GM21528 (cell line): ENCODE data around the gene EXOSC5.
"Not testable (repeated sequence)": the region's sequence is repeated elsewhere in the genome, so short reads cannot be mapped to it uniquely, and the experiment has no call there.

Source experiments
- ATAC-seq: cut with Tn5 transposase; IDR thresholded peaks from one replicate; pipeline ENCODE4 v1.9.1; 2021; ENCODE audit warnings: mild to moderate bottlenecking, moderate library complexity; ENCODE audit not compliant: unreplicated experiment, low FRiP score

Gene EXOSC5

GRCh38 chr19:41352279-41352608, 44.9 kb downstream of the EXOSC5 start:
- no peak for ATAC-seq

DNA sequence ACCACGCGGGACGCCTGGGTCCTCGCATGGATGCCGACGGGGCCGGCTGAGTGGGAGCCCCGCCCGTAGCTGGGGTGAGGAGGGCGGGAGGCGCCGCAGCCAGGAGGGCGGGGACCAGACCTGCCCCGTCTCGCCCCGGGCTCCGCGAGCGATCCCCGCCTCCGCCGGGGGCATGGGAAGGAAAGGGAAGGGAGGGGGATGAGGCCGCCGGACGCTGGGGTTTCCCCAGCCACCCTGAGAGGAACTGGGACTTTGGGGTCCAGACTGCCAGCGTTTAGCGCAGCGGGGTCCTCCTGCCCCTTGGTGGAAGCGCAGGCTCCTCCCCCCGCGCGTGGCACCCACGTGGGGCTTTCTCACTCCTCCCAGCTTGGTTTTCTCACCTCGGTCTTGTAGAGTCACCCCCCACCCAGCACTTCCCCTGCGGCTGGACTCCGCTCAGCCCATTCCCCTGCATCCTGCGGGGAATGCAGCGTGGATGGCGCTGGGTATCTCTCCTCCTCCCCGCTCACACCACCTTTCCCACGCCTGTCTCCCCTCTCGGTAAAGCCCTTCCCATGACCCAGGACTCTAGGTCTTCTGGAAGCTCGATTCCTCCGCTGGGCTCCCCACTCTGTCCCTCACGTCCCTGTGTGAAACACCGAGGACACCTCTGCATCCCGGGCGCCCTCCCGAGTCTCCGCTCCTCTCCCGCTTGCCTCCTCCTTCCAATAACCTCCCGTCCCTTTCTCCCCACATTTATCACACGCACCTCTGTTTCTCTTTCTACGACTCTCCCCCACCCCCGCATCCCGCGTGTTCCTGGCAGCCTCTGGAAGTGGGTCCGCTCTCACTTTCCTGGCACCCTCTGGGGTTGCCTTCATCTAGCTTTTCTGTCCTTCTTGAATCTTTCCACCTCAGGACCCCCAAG, 45.6 kb downstream of the EXOSC5 start:
- peak; percentile 41 for ATAC-seq

DNA sequence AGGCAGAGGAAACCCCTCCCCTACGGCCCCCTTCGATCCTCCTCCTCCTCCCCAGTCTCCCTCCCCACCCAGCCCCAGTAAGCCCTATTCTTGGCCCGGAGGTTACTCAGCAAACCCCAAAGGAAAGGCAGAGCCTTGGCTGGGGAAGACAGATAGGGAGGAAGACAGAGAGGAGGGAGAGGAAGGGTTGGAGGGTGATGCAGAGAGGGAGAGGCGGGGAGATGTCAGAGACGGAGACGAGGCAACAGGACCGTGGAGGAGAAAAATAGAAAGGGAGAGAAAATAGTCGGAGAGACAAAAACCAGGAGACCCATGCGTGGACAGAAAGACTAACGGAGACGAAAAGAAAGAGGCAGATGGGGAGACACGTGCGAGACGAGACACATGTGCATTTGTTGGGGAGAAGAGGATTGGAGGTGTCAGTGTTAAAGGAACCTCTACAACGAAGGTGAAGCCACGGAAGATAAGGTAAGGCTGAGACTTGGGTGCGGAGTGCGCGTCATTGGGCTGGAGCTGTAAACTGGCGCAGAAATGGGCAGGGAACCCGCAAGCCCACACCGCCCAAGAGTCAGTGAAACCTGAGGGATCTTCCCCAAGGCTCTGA, 46.3 kb downstream of the EXOSC5 start:
- ATAC-seq, result peak; percentile 11

- not testable (repeated sequence) for ATAC-seq
Measured at GRCh38 chr19:41346916-41347315, 50.2 kb downstream of the EXOSC5 start.

DNA sequence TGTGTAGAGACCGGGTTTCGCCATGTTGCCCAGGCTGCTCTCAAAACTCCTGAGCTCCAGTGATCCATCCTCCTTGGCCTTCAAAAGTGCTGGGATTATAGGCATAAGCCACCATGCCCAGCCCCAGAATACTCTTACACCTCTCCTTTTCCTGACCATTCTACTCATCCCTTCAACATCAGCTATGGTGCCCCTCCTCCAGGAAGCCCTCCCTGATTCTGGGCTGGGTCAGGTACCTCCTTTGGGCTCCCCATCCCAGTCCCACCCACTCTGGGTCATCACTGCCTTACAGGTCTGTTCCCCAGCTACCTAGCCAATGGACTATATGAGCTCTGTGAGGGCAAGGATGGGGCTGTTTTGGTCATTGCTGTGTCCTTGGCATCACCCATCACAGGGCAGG, 53.0 kb downstream of the EXOSC5 start:
- ATAC-seq, result no peak

- no peak for ATAC-seq
Measured at GRCh38 chr19:41341669-41342490, 55.3 kb downstream of the EXOSC5 start.

- no peak for ATAC-seq
Measured at GRCh38 chr19:41339936-41340335, 57.2 kb downstream of the EXOSC5 start.
